IMR-90 (cell line): ENCODE data around the gene NNAT. TPM values are rescaled to one million over a fixed set of nuclear protein-coding genes. Genes with fewer than 3 reads are reported as not detected.

ENCODE experiments used
- ATAC-seq: fragments of 200-7000 bp; cut with Tn5 transposase; 2 replicates; pipeline ENCODE4 v1.9.1; 2020; ENCODE audit warnings: low read depth, mild to moderate bottlenecking, moderate library complexity
- BruUV-seq: library from RNA; stranded (reverse); fragments of 400-500 nt; replicated peaks from 2 replicates; lab custom pipeline; 2021; lab: Mats Ljungman, UMichigan
- CTCF ChIA-PET: fragments of 300-600 bp; formaldehyde crosslinking; extraction: SDS; loops from one replicate; lab custom pipeline; 2021; ENCODE audit warnings: antibody characterized with exemption; lab: Yijun Ruan, JAX
- POLR2A ChIA-PET: fragments of 300-600 bp; sonication (Branson Sonifier 250); formaldehyde crosslinking; loops from one replicate; lab custom pipeline; 2022; ENCODE audit warnings: antibody characterized with exemption; ENCODE audit not compliant: unreplicated experiment; lab: Charles Lee
- DNase-seq: peaks from one replicate; pipeline ENCODE4 v3.0.0; 2013
- H2AFZ ChIP-seq: replicated peaks from 2 replicates; pipeline ENCODE3; 2013; ENCODE audit warnings: low read length, mild to moderate bottlenecking; ENCODE audit not compliant: poor library complexity
- H2AK5ac ChIP-seq: 2 replicates; pipeline ENCODE4 v1.6.1; 2013; ENCODE audit warnings: low read depth, low read length, inconsistent platforms
- H2AK9ac ChIP-seq: replicated peaks from 2 replicates; pipeline ENCODE3; 2013; ENCODE audit warnings: mild to moderate bottlenecking, low read depth, low read length, moderate library complexity; ENCODE audit not compliant: poor library complexity
- H2BK120ac ChIP-seq: 2 replicates; pipeline ENCODE4 v1.6.1; 2013; ENCODE audit warnings: low read depth, low read length, inconsistent platforms
- H2BK15ac ChIP-seq: 3 replicates; pipeline ENCODE4 v1.6.1; 2013; ENCODE audit warnings: low read depth, low read length, inconsistent platforms
- H2BK20ac ChIP-seq: 2 replicates; pipeline ENCODE4 v1.6.1; 2013; ENCODE audit warnings: low read depth, mild to moderate bottlenecking, inconsistent platforms, low read length, moderate library complexity
- H2BK5ac ChIP-seq: 2 replicates; pipeline ENCODE4 v1.6.1; 2013; ENCODE audit warnings: mild to moderate bottlenecking, low read depth, low read length, inconsistent platforms; ENCODE audit not compliant: poor library complexity, severe bottlenecking
- H3K14ac ChIP-seq: replicated peaks from 2 replicates; pipeline ENCODE4 v1.6.1; 2013; ENCODE audit warnings: low read depth, low read length, inconsistent platforms
- H3K18ac ChIP-seq: 2 replicates; pipeline ENCODE4 v1.6.1; 2013; ENCODE audit warnings: low read depth, low read length, control low read depth
- H3K23ac ChIP-seq: 2 replicates; pipeline ENCODE4 v1.6.1; 2013; ENCODE audit warnings: low read depth, low read length, inconsistent platforms
- H3K27ac ChIP-seq: 2 replicates; pipeline ENCODE4 v1.5.1; 2013; ENCODE audit warnings: mild to moderate bottlenecking, control low read depth, low read length; ENCODE audit not compliant: insufficient read depth
- H3K27me3 ChIP-seq: 2 replicates; pipeline ENCODE4 v1.6.1; 2013; ENCODE audit warnings: low read length; ENCODE audit not compliant: control insufficient read depth, insufficient read depth
- H3K36me3 ChIP-seq: 2 replicates; pipeline ENCODE4 v1.6.1; 2013; ENCODE audit warnings: low read length, mixed read lengths; ENCODE audit not compliant: control insufficient read depth, insufficient read depth
- H3K4ac ChIP-seq: 2 replicates; pipeline ENCODE4 v1.6.1; 2013; ENCODE audit warnings: low read depth, low read length, inconsistent platforms
- H3K4me1 ChIP-seq: 2 replicates; pipeline ENCODE4 v1.6.1; 2013; ENCODE audit warnings: low read length, mixed read lengths; ENCODE audit not compliant: control insufficient read depth, insufficient read depth
- H3K4me2 ChIP-seq: 2 replicates; pipeline ENCODE4 v1.6.1; 2013; ENCODE audit warnings: low read depth, mild to moderate bottlenecking, control low read depth, low read length, moderate library complexity
- H3K4me3 ChIP-seq: 2 replicates; pipeline ENCODE4 v1.5.1; 2013; ENCODE audit warnings: low read depth, mild to moderate bottlenecking, control low read depth, low read length, moderate library complexity; ENCODE audit not compliant: insufficient read depth
- H3K56ac ChIP-seq: 2 replicates; pipeline ENCODE4 v1.6.1; 2013; ENCODE audit warnings: low read length, inconsistent platforms; ENCODE audit not compliant: insufficient read depth; ENCODE audit errors: extremely low read depth
- H3K79me1 ChIP-seq, 2 experiments: 2 replicates each; pipeline ENCODE4 v1.6.1; 2013; ENCODE audit warnings: low read length in 2 of 2, inconsistent platforms in 1 of 2, low read depth in 1 of 2
- H3K9ac ChIP-seq: 2 replicates; pipeline ENCODE4 v1.6.1; 2013; ENCODE audit warnings: low read depth, low read length, control low read depth
- H3K9me1 ChIP-seq: 2 replicates; pipeline ENCODE4 v1.6.1; 2013; ENCODE audit warnings: low read length, inconsistent platforms; ENCODE audit not compliant: insufficient read depth
- H3K9me3 ChIP-seq: 2 replicates; pipeline ENCODE4 v1.6.1; 2013; ENCODE audit warnings: low read length; ENCODE audit not compliant: control insufficient read depth, insufficient read depth
- H4K20me1 ChIP-seq: 2 replicates; pipeline ENCODE4 v1.6.1; 2013; ENCODE audit warnings: low read length, inconsistent platforms; ENCODE audit not compliant: insufficient read depth
- H4K5ac ChIP-seq: 2 replicates; pipeline ENCODE4 v1.6.1; 2013; ENCODE audit warnings: mild to moderate bottlenecking, low read depth, low read length, control low read depth
- H4K8ac ChIP-seq, 2 experiments: 2 replicates each; pipeline ENCODE4 v1.6.1; 2013; ENCODE audit warnings: low read depth in 2 of 2, low read length in 2 of 2, control low read depth in 1 of 2, inconsistent platforms in 1 of 2
- H4K91ac ChIP-seq: 2 replicates; pipeline ENCODE4 v1.6.1; 2013; ENCODE audit warnings: low read depth, low read length, inconsistent platforms; ENCODE audit not compliant: insufficient read depth
- BHLHE40 ChIP-seq: fragments of 150-350 bp; IDR thresholded peaks from 2 replicates; pipeline ENCODE4 v1.6.1; 2016; ENCODE audit warnings: mild to moderate bottlenecking, low read depth, low read length
- CHD1 ChIP-seq: IDR thresholded peaks from 2 replicates; pipeline ENCODE4 v1.6.1; 2012; ENCODE audit warnings: low read depth, low read length, improper control_type of control experiment
- FOS ChIP-seq: fragments of 150-350 bp; IDR thresholded peaks from 2 replicates; pipeline ENCODE4 v1.6.1; 2016; ENCODE audit warnings: low read depth, low read length
- MAFK ChIP-seq: IDR thresholded peaks from 2 replicates; pipeline ENCODE4 v1.6.1; 2012; ENCODE audit warnings: low read depth, low read length, improper control_type of control experiment
- MXI1 ChIP-seq: IDR thresholded peaks from 2 replicates; pipeline ENCODE4 v1.6.1; 2012; ENCODE audit warnings: low read depth, mild to moderate bottlenecking, low read length, moderate library complexity, borderline replicate concordance
- NFE2L2 ChIP-seq: fragments of 150-350 bp; IDR thresholded peaks from 2 replicates; pipeline ENCODE4 v1.6.1; 2016; ENCODE audit warnings: low read depth, mild to moderate bottlenecking, low read length
- RAD21 ChIP-seq: IDR thresholded peaks from 2 replicates; pipeline ENCODE4 v1.6.1; 2012; ENCODE audit warnings: low read length, improper control_type of control experiment
- RCOR1 ChIP-seq: IDR thresholded peaks from 2 replicates; pipeline ENCODE4 v1.6.1; 2012; ENCODE audit warnings: mild to moderate bottlenecking, low read length, improper control_type of control experiment; ENCODE audit not compliant: insufficient replicate concordance
- SMC3 ChIP-seq: fragments of 150-350 bp; IDR thresholded peaks from 2 replicates; pipeline ENCODE4 v1.6.1; 2016; ENCODE audit warnings: low read depth, mild to moderate bottlenecking, antibody characterized with exemption, low read length, moderate library complexity
- WGBS, 2 experiments: methylation state at CpG; one replicate each; pipeline versions ENCODE4 v1.1.5 to v1.1.7; 2013; ENCODE audit warnings: missing lambda C conversion rate in 2 of 2; ENCODE audit not compliant: insufficient read length in 1 of 2; ENCODE audit errors: extremely low coverage in 2 of 2; 5-methylcytosine and 5-hydroxymethylcytosine counted together
- dilution Hi-C: fragments of 300-500 bp; cut with HindIII; formaldehyde crosslinking; loops from one replicate; pipeline ENCODE4 v1.14.3; 2018; ENCODE audit warnings: low sequenced_read_pairs; ENCODE audit not compliant: unreplicated experiment
- in situ Hi-C: fragments of 300-500 bp; cut with MboI; formaldehyde crosslinking; loops from 3 replicates; pipeline ENCODE4 v1.14.3; 2019; ENCODE audit warnings: low sequenced_read_pairs, inconsistent platforms, mixed read lengths
- intact Hi-C: fragments of 100-400 bp; cut with micrococcal nuclease; formaldehyde crosslinking; loops from 2 replicates; pipeline ENCODE4 v1.10.0; 2022
- polyA plus RNA-seq, 3 experiments: library from polyadenylated mRNA; depleted of rRNA; stranded (reverse); fragments of >200 nt; gene quantifications; 2 replicates each; pipeline ENCODE4 v1.2.3, GENCODE V29; 2012; ENCODE audit warnings: low replicate concordance in 1 of 3
- total RNA-seq: library from RNA; depleted of rRNA; stranded (reverse); fragments of >200 nt; gene quantifications from 2 replicates; pipeline ENCODE4 v1.2.3, GENCODE V29; 2012
- TF ChIP-seq, protein P1 (sequence below): conservative IDR thresholded peaks from 2 replicates; pipeline ENCODE4 v1.5.1; 2012; ENCODE audit warnings: mild to moderate bottlenecking, low read depth, low read length, improper control_type of control experiment
- TF ChIP-seq, protein P2 (sequence below): fragments of 150-350 bp; IDR thresholded peaks from 2 replicates; pipeline ENCODE4 v1.6.1; 2016; ENCODE audit warnings: low read depth, mild to moderate bottlenecking, low read length, moderate library complexity, borderline replicate concordance
- TF ChIP-seq, protein P3 (sequence below): fragments of 150-350 bp; IDR thresholded peaks from 2 replicates; pipeline ENCODE4 v1.6.1; 2017; ENCODE audit warnings: mild to moderate bottlenecking, antibody characterized with exemption, low read length, low read depth

NNAT gene
- total and polyA plus RNA-seq, 2 of the 4 experiments (the other 2 are of a cell fraction), result 2.0 to 6.5 TPM

DNA sequence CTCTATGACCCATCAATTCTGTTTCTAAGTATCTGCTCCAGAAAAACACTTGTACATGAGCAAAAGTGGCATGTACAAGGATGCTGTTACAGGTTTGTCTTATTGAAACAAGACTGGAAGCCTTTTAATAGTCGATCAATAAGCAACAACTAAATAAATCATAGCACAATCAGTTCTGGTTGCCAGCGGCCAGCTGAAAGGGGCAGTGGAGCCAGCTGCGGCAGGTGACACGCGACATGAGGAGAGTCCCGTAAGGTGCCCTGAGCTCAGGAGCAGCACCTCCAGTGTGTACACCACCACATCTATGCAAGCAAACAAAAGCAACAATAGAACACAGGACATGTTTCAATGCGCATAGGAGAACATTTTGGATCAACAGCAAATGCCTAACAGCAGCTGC, 20.7 kb upstream of the NNAT start:
- Histone ChIP-seq H3K18ac (no peak overlapping the region), H3K36me3 (no peaks in the 10 kb centered on the region), H3K4ac (no peak overlapping the region), H3K9ac (no peak overlapping the region), H2BK15ac (no peak overlapping the region), H2AK5ac (no peak overlapping the region), H2BK5ac (no peak overlapping the region), H2AK9ac (no peak overlapping the region), H2BK20ac (no peak overlapping the region), H4K8ac (no peak overlapping the region), H3K27ac (no peak overlapping the region), H2BK120ac (no peak overlapping the region), H3K79me1 (no peaks in the 10 kb centered on the region; a peak in 2 of 4 replicates), H3K23ac (no peak overlapping the region), H3K4me2 (no peak overlapping the region), H4K20me1 (peaks cover 15% of the 10 kb centered on the region; the same call in 1 of the 2 replicates), H3K9me3 (no peaks in the 10 kb centered on the region), H4K5ac (no peak overlapping the region), H3K4me3 (no peak overlapping the region), H4K91ac (no peak overlapping the region), H3K56ac (no peak overlapping the region), H3K14ac (no peak overlapping the region), H3K27me3 (no peaks in the 10 kb centered on the region), H3K4me1 (peaks cover 2% of the 10 kb centered on the region; the same call in 1 of the 2 replicates), H2AFZ (no peak overlapping the region), H3K9me1 (peaks cover 14% of the 10 kb centered on the region)
- ChIA-PET CTCF (no interaction called here), POLR2A (no interaction called here)
- TF ChIP-seq, protein P1, sequence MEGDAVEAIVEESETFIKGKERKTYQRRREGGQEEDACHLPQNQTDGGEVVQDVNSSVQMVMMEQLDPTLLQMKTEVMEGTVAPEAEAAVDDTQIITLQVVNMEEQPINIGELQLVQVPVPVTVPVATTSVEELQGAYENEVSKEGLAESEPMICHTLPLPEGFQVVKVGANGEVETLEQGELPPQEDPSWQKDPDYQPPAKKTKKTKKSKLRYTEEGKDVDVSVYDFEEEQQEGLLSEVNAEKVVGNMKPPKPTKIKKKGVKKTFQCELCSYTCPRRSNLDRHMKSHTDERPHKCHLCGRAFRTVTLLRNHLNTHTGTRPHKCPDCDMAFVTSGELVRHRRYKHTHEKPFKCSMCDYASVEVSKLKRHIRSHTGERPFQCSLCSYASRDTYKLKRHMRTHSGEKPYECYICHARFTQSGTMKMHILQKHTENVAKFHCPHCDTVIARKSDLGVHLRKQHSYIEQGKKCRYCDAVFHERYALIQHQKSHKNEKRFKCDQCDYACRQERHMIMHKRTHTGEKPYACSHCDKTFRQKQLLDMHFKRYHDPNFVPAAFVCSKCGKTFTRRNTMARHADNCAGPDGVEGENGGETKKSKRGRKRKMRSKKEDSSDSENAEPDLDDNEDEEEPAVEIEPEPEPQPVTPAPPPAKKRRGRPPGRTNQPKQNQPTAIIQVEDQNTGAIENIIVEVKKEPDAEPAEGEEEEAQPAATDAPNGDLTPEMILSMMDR, result no peak
- TF ChIP-seq NFE2L2 (no peak), MXI1 (no peak), CHD1 (no peak), BHLHE40 (no peak), RCOR1 (no peak), FOS (no peak), MAFK (no peak), SMC3 (no peak), RAD21 (no peak)
- TF ChIP-seq, protein P2, sequence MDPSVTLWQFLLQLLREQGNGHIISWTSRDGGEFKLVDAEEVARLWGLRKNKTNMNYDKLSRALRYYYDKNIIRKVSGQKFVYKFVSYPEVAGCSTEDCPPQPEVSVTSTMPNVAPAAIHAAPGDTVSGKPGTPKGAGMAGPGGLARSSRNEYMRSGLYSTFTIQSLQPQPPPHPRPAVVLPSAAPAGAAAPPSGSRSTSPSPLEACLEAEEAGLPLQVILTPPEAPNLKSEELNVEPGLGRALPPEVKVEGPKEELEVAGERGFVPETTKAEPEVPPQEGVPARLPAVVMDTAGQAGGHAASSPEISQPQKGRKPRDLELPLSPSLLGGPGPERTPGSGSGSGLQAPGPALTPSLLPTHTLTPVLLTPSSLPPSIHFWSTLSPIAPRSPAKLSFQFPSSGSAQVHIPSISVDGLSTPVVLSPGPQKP, result no peak
- TF ChIP-seq, protein P3, sequence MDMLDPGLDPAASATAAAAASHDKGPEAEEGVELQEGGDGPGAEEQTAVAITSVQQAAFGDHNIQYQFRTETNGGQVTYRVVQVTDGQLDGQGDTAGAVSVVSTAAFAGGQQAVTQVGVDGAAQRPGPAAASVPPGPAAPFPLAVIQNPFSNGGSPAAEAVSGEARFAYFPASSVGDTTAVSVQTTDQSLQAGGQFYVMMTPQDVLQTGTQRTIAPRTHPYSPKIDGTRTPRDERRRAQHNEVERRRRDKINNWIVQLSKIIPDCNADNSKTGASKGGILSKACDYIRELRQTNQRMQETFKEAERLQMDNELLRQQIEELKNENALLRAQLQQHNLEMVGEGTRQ, result no peak
- BruUV-seq, result no TSS peak
- ATAC-seq (no peak), DNase-seq (no peak)
- in situ Hi-C loops, result no loop called here
- 85% methylated on average over 5 of the region's 7 CpGs; no CpG with 5 or more reads in 1 of the 2 experiments for WGBS, 2 experiments
- intact Hi-C loops, result no loop called here
- dilution Hi-C loops, result no loop called here
